RPMI7951 (cell line): ENCODE results near the gene AGXT2. TPM values are rescaled to one million over a fixed set of nuclear protein-coding genes. Genes with fewer than 3 reads are reported as not detected.

Source experiments
- DNase-seq: peaks from one replicate; pipeline ENCODE4 v3.0.0-alpha.2; 2012; ENCODE audit warnings: low read depth
- total RNA-seq: library from RNA; depleted of rRNA; stranded (reverse); fragments of >200 nt; shearing (Covaris generic); gene quantifications from 2 replicates; pipeline ENCODE4 v1.2.3, GENCODE V29; 2014

AGXT2 gene
- total RNA-seq, 1 experiment from 2014 or later, result not detected

- no peak for DNase-seq
These were observed 31.3 kb downstream of the AGXT2 start for GRCh38 chr5:35016174-35017051.

GRCh38 chr5:35015063-35015462, 32.7 kb downstream of the AGXT2 start:
- no peak for DNase-seq

- DNase-seq, result no peak
These were observed 35.0 kb downstream of the AGXT2 start for GRCh38 chr5:35012796-35013195.

DNA sequence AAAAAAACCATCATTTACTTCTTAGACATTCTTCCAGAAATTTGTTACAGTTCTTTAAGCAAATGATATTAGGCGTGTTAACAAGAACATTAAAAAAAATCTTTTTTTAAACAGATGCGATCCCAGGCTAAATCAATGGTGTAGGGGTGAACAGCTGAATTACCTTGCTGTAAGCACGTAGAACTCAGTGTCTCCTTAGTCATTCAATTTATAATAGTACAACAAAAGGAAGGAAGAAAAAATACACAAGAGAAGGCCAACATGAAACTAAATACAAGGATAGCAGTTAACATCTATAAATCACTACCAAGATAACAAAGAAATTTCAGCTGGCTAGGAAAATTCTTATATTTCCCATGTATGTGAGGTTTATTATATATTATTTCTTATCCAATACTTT, 35.4 kb downstream of the AGXT2 start:
- DNase-seq, result no peak

GRCh38 chr5:35010676-35011075, 37.1 kb downstream of the AGXT2 start:
- no peak for DNase-seq

GRCh38 chr5:35009657-35010056, 38.1 kb downstream of the AGXT2 start:
- DNase-seq, result no peak

- DNase-seq, result no peak
These were observed 38.7 kb downstream of the AGXT2 start for GRCh38 chr5:35009019-35009418.

GRCh38 chr5:35004771-35005170, 43.0 kb downstream of the AGXT2 start:
- DNase-seq, result no peak

DNA sequence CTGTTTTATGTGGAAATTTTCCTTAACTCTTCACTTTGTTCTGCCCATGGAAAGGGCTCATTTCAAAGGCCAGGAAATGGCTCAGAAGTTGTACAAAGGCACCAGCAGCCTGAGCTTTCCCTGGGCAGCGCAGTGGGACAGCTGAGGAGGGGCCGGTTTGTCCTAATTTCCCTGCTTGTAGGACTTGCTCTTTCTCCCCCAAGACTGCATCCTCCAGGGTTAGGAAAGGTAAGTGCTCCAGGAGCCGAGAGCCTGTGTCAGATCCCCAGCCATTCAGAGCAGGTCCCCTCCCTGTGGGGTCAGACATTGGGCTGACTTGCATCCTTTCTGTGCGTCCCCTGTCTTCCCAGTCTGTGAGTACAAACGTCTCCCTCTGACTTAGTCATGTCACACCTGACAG, 43.5 kb downstream of the AGXT2 start:
- DNase-seq, result no peak

DNA sequence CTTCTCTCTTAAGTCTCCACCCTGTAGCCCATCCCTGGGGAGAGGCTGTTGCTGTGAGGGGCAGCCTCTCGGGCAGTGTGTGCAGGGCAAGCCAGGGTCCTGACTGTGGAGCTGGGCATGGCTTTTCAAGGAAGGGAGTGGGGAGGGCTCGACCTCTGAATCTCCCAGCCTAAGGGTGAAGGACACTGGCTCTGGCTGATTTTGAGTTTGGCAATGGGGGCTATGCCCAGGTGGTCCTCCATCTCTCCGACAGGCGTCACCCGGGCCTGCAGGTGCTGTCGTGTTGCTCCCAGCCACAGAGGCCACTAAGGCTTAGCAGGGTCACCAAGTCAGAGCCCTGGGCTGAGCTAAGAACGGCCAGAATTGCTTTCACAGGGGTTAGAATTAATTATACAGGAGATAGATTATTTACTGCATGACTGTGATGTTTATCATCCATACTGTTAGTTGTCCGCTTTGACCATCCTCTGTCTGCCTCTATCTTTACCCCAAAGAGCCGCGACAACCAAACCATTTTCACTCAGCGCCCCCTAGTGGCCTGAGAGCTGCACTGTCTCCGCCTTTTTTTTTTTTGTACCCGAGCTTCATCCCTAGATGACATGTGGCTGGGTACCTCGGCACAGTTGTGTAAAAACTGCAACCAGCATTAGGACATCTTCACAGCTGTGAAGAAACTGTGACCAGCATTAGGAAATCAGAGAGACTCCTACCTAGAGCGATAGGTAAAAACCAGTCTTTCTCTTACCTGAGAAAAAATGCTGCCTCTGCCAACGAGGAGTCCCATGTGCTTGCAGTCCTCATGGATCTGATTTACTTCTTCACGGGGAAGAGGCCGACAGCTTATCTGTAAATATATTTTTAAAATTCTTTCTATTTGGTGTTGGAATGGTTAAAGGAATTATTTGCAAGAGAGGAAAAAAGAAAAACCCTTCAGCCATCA, 44.5 kb downstream of the AGXT2 start:
- peak; percentile 53 for DNase-seq

DNA sequence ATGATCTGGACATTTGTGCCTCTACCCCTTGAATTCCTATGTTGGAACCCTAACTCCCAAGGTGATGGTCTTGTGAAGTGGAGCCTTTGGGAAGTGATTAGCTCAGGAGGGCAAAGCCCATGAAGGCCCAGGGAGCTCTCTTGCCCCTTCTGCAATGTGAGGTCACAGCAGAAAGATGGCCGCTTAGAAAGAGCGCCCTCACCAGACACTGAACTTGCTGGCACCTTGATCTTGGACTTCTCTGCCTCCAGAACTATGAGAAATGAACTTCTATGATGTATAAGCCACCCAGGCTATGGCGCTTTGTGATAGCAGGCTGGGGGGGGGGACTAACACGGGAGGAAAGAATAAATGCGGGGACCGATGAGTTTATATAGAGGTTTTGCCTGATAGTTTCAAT, 45.3 kb downstream of the AGXT2 start:
- no peak for DNase-seq

- no peak for DNase-seq
These were observed 45.9 kb downstream of the AGXT2 start for GRCh38 chr5:35001842-35002241.

DNA sequence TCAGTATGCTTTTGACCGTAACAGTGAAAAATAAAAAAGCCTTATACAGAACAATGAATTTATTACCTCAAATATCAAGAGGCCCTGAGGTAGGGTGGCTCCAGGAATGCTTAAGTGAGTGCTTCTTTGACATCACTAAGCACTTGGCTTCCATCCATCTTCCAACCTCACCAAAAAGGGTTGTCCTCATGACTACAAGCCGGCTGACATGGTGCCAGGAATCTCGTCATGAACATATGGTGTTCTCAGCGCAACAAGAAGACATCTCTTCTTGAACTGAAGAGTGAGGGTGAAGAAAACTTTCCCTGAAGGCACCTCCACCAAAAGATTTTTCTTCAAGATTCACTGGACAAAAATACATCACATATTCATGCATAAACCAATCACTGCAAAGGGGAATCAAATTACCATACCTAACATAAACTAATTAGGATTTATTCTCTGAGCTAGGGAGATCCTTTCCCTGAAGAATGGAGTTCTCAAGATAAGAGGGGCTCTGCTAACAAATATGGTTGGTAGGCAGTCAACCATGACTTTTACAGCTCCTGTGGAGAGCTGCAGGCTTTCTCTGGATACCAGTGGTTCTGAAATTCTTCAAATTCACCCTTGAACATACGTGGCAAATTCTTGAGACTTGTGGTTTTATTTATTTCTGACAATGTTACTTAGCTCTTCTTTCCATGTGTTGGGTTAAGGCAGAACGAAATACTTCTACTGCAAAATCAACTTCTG, 49.5 kb downstream of the AGXT2 start:
- DNase-seq, result peak; percentile 70

- no peak for DNase-seq
These were observed 51.5 kb downstream of the AGXT2 start for GRCh38 chr5:34996261-34996660.

- DNase-seq, result no peak
These were observed 53.8 kb downstream of the AGXT2 start for GRCh38 chr5:34993951-34994350.

DNA sequence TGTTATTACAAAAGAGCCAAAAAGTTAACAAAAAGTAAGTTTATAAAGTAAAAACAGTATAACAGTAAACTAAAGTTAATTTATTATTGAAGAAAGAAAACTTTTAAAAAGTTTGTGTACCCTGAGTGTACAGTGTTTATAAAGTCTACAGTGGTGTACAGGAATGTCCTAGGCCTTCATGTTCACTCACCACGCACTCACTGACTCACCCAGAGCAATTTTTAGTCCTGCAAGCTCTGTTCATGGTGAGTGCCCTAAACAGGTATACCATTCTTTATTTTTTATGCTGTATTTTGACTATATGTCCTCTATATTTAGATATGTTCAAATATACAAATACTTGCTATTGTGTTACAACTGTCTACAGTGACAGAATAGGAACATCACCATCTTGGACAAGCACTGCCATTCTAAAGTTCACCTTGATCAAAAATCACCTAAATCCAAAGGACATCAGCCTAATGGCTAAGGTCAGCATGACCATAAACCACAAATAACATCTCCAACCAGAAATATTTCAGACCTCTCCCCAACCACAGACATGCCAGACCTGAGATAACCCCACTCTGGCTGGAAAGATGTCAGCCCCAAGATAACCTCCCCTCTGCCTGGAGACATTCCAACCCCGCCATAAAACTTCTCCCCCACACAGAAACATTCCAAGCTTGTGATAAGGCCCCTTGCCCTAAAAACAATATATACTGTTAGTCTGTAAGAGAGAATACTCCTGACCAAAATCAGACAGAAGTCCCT, 56.1 kb downstream of the AGXT2 start:
- peak; percentile 11 for DNase-seq

DNA sequence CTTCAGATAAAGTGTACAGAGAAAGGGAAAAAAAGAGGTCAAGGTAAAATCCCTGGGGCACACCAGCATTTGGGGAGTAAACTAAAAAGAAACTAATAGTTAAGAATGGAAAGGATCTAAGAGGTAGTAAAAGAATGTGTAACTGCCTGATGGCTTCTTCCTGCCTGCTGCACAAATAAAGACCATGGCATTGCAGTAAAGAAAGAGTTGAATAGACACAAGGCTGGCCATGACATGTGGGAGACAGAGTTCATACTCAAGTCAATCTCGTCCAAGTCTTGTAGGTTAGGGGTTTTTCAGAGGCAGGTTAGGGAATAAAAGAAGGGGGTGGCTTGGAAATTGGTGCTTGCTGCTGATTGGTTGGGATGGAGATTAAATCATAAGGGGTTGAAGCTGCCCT, 60.8 kb downstream of the AGXT2 start:
- DNase-seq, result no peak

DNA sequence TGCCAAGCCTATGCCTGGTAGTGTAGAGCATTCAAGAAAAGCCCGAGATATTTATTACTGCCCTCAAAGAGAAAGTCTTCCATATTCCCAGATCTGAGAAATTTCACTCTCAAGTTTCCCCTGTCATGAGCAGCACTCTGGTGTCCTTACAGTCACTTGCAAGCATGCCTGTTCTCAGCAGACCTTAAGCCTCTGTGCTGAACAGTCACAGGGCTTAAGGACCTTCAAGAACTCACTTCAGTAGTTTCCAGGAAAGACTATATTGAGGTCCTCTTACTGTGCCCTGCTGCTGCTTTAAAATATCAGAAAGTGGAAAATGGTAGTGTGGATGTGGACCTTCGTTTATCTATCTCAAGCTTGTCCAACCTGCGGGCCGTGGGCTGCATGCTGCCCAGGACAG, 64.9 kb downstream of the AGXT2 start:
- no peak for DNase-seq

DNA sequence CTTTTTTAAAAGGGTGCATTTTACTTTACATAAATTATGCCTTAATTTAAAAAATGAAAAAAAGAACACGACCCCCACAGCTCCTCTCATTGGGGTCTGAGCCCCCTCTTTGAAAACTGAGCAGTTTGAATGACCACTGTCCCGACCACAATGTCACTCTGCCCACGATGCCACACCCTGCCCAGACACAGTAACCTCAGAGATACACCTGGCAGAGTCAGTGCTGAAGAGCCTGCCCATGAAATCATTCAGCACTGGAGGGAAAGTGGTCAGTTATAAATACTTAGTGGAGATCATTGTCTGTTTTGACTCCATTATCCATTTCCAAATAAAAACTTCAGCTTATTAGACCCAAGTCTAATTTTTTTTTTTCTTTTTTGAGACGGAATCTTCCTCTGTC, 69.1 kb downstream of the AGXT2 start:
- no peak for DNase-seq

- DNase-seq, result no peak
These were observed 69.7 kb downstream of the AGXT2 start for GRCh38 chr5:34977934-34978613.

DNA sequence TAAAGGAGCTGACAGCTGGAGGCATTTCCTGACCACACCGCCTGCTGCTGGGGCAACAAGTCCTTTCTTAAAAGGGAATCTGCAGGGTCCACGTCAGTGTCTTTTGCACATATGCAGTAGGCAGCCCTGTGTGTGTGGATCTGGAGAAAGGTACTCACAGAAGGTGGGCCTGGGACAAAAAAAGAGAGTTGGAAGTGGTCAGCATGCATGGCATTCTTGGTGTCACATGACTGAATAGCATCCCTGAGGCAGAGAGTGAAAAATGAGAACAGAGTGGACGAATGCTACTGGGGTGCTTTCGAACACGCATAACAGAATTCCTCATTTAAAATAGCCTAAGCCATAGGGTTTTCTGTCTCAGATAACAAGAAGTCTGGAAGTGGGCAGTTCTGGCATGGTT, 71.4 kb downstream of the AGXT2 start:
- DNase-seq, result no peak
